HEK293T (cell line): Measurements from ENCODE around the gene PACC1.

Experiments
- CTCF ChIA-PET: fragments of 350-600 bp; formaldehyde crosslinking; extraction: SDS; loops from one replicate; lab custom pipeline; 2021; ENCODE audit warnings: antibody characterized with exemption, inconsistent platforms; lab: Yijun Ruan, JAX
- POLR2A ChIA-PET: fragments of 350-600 bp; formaldehyde crosslinking; extraction: SDS; loops from one replicate; lab custom pipeline; 2020; ENCODE audit warnings: antibody characterized with exemption, inconsistent platforms; lab: Yijun Ruan, JAX
- DNase-seq: peaks from one replicate; pipeline ENCODE4 v3.0.0; 2012; ENCODE audit warnings: mixed read lengths; ENCODE audit errors: extremely low spot score
- ARNT ChIP-seq: fragments of 450-650 bp; IDR thresholded peaks from 2 replicates; pipeline ENCODE4 v1.6.1; 2017; ENCODE audit warnings: mild to moderate bottlenecking
- BHLHE40 ChIP-seq: fragments of 450-650 bp; IDR thresholded peaks from 2 replicates; pipeline ENCODE4 v1.6.1; 2016; ENCODE audit warnings: mild to moderate bottlenecking, moderate library complexity, borderline replicate concordance
- CTBP1 ChIP-seq: fragments of 450-650 bp; IDR thresholded peaks from 2 replicates; pipeline ENCODE4 v1.6.1; 2016; ENCODE audit warnings: borderline replicate concordance
- ELF4 ChIP-seq: fragments of 450-650 bp; IDR thresholded peaks from 2 replicates; pipeline ENCODE4 v1.6.1; 2017; ENCODE audit warnings: antibody characterized with exemption
- FOXA1 ChIP-seq: fragments of 450-650 bp; IDR thresholded peaks from 2 replicates; pipeline ENCODE4 v1.6.1; 2016; ENCODE audit warnings: mild to moderate bottlenecking
- FOXK2 ChIP-seq: fragments of 450-650 bp; IDR thresholded peaks from 2 replicates; pipeline ENCODE4 v1.6.1; 2016; ENCODE audit warnings: mild to moderate bottlenecking
- FOXM1 ChIP-seq: fragments of 450-650 bp; IDR thresholded peaks from 2 replicates; pipeline ENCODE4 v1.6.1; 2017; ENCODE audit warnings: mild to moderate bottlenecking, borderline replicate concordance
- HDGF ChIP-seq: fragments of 450-650 bp; IDR thresholded peaks from 2 replicates; pipeline ENCODE4 v1.6.1; 2017; ENCODE audit warnings: antibody characterized with exemption, borderline replicate concordance
- L3MBTL2 ChIP-seq: fragments of 450-650 bp; conservative IDR thresholded peaks from 2 replicates; pipeline ENCODE4 v1.6.1; 2016; ENCODE audit warnings: mild to moderate bottlenecking
- LEF1 ChIP-seq: fragments of 450-650 bp; IDR thresholded peaks from 2 replicates; pipeline ENCODE4 v1.6.1; 2017; ENCODE audit warnings: mild to moderate bottlenecking, borderline replicate concordance
- NFRKB ChIP-seq: fragments of 450-650 bp; IDR thresholded peaks from 2 replicates; pipeline ENCODE4 v1.6.1; 2016; ENCODE audit warnings: mild to moderate bottlenecking, moderate library complexity
- PKNOX1 ChIP-seq: fragments of 450-650 bp; IDR thresholded peaks from 2 replicates; pipeline ENCODE4 v1.6.1; 2016
- SP1 ChIP-seq: fragments of 450-650 bp; IDR thresholded peaks from 2 replicates; pipeline ENCODE4 v1.6.1; 2017
- SUZ12 ChIP-seq: fragments of 450-650 bp; IDR thresholded peaks from 2 replicates; pipeline ENCODE4 v1.6.1; 2016; ENCODE audit warnings: mild to moderate bottlenecking
- TARDBP ChIP-seq: fragments of 450-650 bp; IDR thresholded peaks from 2 replicates; pipeline ENCODE4 v1.6.1; 2016
- ZNF384 ChIP-seq: fragments of 450-650 bp; IDR thresholded peaks from 2 replicates; pipeline ENCODE4 v1.6.1; 2016

The PACC1 gene

GRCh38 chr1:212359794-212360479 is 54.7 kb downstream of the PACC1 start:
- no peak for DNase-seq
- TF ChIP-seq PKNOX1: no peak
- TF ChIP-seq NFRKB: no peak
- no peak for TF ChIP-seq ARNT
- TF ChIP-seq HDGF: no peak
- TF ChIP-seq FOXA1: no peak
- no peak for TF ChIP-seq FOXM1
- TF ChIP-seq L3MBTL2: no peak
- POLR2A ChIA-PET: no interaction called here
- CTCF ChIA-PET: interaction anchor here (1.1 kb wide), 1 partner anchor 8 kb away, joined by 4 read pairs; no protein-coding TSS in a partner anchor

- ChIA-PET CTCF (interaction anchor here (1.0 to 1.4 kb wide), 2 partner anchors 100 to 657 kb away, joined by 3 read pairs; no protein-coding TSS in a partner anchor), POLR2A (no interaction called here)
- no peak for DNase-seq
- TF ChIP-seq PKNOX1 (peak; percentile 56), HDGF (no peak), NFRKB (no peak), ZNF384 (no peak), SP1 (no peak)
These were observed 59.3 kb downstream of the PACC1 start for GRCh38 chr1:212355230-212355969.

DNA sequence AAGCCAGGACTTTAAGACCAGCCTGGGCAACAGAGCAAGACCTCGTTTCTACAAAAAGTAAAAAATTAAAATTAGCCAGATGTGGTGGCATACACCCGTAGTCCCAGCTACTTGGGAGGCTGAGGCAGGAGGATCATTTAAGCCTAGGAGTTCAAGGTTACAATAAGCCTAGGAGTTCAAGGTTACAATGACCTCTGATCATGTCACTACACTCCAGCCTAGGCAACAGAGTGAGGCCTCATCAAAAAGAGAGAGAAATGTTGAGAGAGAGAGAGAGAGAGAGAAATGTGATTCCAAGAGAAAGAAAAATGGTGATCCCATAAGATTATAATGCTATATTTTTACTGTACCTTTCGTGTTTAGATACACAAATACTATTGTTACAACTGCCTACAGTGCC is 60.2 kb downstream of the PACC1 start:
- CTCF ChIA-PET: no interaction called here
- TF ChIP-seq FOXK2 (no peak), ELF4 (no peak), CTBP1 (no peak), ZNF384 (no peak), SUZ12 (no peak), SP1 (no peak), NFRKB (no peak), PKNOX1 (no peak), FOXM1 (no peak), TARDBP (no peak), HDGF (no peak), L3MBTL2 (no peak), ARNT (no peak), BHLHE40 (no peak), FOXA1 (no peak), LEF1 (no peak)
- POLR2A ChIA-PET: no interaction called here
- no peak for DNase-seq

DNA sequence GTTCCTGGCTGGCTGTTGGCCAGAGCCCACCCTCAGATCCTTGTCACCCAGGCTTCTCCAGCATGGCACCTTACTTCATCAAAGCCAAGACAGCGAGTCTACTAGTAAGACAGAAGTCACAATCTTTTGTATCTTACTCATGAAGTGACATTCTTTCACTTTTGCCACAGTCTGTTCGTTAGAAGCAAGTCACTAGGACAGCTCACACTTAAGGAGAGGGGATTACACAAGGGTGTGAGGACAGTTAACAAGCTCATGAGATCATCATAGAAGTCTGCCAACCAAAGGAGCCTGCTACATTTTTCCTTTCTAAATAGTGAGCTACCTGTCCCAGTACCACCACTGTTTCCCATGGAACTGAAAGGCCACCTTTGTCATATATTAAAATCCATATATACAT is 61.5 kb downstream of the PACC1 start:
- CTCF ChIA-PET: interaction anchor here (0.9 kb wide), 1 partner anchor 103 kb away, joined by 3 read pairs; no protein-coding TSS in a partner anchor
- POLR2A ChIA-PET: no interaction called here
- no peak for DNase-seq
- TF ChIP-seq ARNT: no peak
- TF ChIP-seq BHLHE40: no peak
- no peak for TF ChIP-seq L3MBTL2
- TF ChIP-seq SP1: no peak
- TF ChIP-seq ELF4: no peak
- no peak for TF ChIP-seq PKNOX1
- no peak for TF ChIP-seq ZNF384
- TF ChIP-seq NFRKB: no peak
- TF ChIP-seq FOXK2: no peak
- no peak for TF ChIP-seq HDGF
- no peak for TF ChIP-seq SUZ12
- no peak for TF ChIP-seq FOXM1
- no peak for TF ChIP-seq LEF1
- TF ChIP-seq CTBP1: no peak
- no peak for TF ChIP-seq TARDBP
- no peak for TF ChIP-seq FOXA1

DNA sequence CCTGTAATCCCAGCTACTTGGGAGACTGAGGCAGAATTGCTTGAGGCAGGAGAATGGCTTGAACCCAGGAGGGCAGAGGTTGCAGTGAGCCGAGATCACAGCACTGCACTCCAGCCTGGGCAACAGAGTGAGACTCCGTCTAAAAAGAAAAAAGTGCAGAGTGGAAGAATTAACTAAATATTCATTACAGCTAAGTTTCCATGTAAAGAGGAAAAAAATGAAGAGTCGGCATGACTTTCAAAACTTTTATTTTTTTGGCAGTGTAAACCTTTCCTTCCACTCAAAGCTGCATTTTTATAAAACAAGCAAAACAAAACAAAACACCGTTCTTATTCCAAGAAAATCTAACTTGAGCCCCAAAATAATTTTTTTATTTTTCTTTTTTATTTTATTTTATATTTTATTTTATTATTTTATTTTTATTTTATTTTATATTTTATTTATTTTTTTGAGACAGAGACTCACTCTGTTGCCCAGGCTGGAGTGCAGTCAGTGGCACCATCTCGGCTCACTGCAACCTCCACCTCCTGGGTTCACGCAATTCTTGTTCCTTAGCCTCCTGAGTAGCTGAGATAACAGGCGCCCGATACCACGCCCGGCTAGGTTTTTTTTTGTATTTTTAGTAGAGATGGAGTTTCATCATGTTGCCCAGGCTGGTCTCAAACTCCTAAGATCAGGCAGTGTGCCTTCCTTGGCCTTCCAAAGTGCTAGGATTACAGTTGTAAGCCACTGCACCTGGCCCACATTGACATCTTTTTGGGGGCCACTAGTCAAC is 62.9 kb downstream of the PACC1 start:
- CTCF ChIA-PET: interaction anchor here (1.9 kb wide), 1 partner anchor 104 kb away, joined by 6 read pairs; no protein-coding TSS in a partner anchor
- TF ChIP-seq ZNF384 (no peak), ARNT (no peak), NFRKB (no peak), TARDBP (no peak), BHLHE40 (no peak), CTBP1 (no peak), FOXM1 (no peak), SP1 (no peak), FOXK2 (no peak), FOXA1 (no peak), ELF4 (no peak), L3MBTL2 (no peak), LEF1 (no peak), PKNOX1 (no peak), HDGF (no peak), SUZ12 (no peak)
- POLR2A ChIA-PET: no interaction called here
- no peak for DNase-seq
